Kidney glomerular epithelial cell (primary cell): ENCODE data around the gene TGFBR3L.
A peak's percentile ranks its signal among the peaks of the same experiment; 100 is the strongest.
"Not testable (repeated sequence)": the region's sequence is repeated elsewhere in the genome, so short reads cannot be mapped to it uniquely, and the experiment has no call there.

Source experiments
- DNase-seq: peaks from one replicate; lab custom pipeline; 2025; lab: John Stamatoyannopoulos, UW

TGFBR3L gene

DNA sequence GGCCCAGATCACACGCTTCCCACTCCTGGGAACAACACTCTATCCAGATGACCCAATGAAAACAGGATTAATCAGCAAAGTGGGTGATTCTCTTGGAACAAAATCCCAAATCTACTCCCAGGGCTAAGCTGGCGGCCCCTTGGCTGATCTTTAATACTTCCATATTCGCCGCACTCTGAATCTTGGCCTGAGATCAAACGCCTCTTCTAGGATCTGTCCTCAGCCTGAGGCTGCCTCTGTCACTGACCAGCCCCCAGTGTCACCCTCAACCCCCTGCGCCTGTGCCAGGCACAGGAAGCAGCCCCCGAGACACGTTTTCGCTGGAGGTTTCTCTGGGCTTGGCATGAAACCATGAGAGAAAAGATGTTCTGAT lies 13.7 kb downstream of the TGFBR3L start:
- no peak for DNase-seq

DNA sequence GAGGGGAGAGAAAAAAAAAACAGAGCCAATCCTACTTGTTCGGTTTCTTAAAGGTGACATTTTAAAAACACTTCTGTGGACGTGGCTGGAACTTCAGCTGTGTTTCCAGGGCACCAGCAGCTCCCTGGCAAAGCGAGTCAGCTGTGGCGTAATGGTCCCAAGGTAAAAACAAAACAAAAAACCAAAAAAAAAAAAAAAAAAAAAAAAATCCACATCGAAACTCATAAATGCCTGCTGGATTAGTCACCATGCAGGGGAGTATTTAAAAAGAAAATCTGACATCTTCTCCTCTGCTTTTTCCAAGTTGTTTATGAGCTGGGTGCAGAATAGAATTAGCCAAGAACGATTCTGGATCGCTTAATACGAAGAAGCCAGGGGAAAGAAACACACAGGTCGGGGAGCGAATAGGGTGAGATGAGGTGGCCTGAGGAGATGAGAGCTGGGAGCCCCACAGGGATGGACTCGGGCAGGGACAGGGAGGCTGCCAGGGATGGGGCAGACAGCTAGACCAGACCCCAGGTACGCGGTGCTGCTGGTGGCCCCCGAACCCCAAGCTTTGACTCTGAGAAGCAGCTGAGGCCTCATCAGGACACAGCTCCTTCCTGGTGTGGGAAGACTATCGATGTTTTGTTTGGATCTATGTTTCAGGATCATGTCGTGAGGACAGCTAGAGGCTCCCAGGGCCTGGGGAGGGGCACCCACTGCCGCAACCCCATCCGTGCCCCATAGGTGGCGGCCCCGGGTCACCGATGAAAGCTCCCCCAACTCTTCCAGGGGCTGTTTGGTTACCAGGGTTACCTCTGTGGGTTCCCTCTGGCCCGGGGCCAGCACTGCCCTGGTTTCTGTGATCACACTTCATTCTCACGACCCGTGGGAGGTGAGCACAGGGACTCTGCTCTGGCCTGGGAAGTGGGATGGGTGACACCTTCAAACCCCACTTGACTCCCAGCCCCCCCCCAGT lies 14.4 kb downstream of the TGFBR3L start:
- peak; percentile 90 for DNase-seq

DNA sequence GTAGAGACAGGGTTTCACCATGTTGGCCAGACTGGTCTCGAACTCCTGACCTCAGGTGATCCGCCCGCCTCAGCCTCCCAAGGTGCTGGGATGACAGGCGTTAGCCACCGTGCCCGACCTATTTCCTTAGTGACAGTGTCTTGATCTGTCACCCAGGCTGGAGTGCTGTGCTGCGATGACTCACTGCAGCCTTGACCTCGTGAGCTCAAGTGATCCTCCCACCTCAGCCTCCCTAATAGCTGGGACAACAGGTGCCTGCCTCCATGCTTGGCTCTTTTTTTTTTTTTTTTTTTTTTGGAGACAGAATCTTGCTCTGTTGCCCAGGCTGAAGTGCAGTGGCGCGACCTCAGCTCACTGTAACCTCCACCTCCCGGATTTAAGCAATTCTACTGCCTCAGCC lies 15.4 kb downstream of the TGFBR3L start:
- DNase-seq = not testable (repeated sequence)

DNA sequence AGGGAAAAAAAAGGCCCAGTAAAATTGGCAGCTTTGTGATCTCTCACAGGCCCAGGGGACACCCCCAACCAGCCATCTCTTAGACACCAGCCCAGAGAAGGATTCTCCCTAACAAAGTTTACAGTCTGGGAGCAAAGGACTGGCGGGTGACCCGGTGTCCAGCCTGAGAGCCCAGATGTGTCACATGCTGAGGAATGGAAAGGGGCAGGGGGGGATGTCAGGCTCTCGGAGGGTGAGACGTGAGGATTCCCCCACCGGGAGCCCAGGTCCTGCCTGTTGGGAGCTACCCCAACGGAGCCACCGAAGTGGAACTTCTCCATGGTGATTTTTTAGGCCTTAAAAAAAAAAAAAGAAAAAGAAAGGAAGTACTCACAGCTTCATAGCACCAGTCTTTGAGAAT lies 16.1 kb downstream of the TGFBR3L start:
- no peak for DNase-seq

GRCh38 chr19:7931221-7932061 lies 16.8 kb downstream of the TGFBR3L start:
- no peak for DNase-seq

GRCh38 chr19:7932276-7932929 lies 17.8 kb downstream of the TGFBR3L start:
- no peak for DNase-seq

DNA sequence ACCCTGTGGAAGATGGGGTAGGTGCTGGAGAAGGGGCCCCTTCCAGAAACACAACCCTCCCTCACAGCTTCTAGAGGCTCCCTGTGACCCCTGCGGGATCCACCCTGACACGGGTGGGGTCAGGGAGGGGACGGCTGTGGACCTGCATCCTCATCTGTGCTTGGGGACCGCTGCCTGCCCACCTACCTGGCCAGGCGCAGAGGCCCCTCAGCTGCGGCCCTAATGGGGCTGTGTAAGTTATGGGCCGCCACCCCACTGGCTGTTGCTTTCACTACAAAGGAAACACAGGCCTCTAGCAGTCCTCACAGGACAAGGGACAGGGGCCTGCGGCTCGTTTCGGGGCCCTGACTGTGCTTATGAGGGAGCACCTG lies 18.3 kb downstream of the TGFBR3L start:
- DNase-seq = no peak

DNA sequence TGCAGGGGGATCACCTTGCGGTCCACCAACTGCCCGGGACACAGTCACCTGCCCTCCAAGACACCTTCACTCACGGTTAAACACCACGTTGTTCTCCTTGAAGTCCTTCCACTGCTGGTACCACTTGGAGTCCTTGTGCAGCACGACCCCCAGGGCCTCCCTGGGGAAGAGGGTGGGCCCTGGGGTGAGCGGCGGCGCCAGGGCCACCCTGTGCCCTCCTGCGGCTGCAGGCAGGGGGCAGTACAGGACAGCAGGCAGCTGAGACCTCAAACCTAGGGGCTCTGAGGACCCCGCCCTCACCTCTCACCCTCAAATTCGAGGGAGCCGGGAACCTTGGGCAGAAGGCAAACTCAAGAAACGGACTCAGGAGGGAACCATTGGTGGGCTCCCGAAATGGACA lies 18.8 kb downstream of the TGFBR3L start:
- no peak for DNase-seq

GRCh38 chr19:7933828-7934725 lies 19.4 kb downstream of the TGFBR3L start:
- DNase-seq = no peak

- no peak for DNase-seq
These were observed 20.1 kb downstream of the TGFBR3L start for GRCh38 chr19:7934766-7935165.

GRCh38 chr19:7940841-7941240 lies 26.2 kb downstream of the TGFBR3L start:
- DNase-seq = no peak

GRCh38 chr19:7941895-7942596 lies 27.4 kb downstream of the TGFBR3L start:
- no peak for DNase-seq

- DNase-seq = no peak
These were observed 28.4 kb downstream of the TGFBR3L start for GRCh38 chr19:7942981-7943443.

GRCh38 chr19:7943444-7944176 lies 29.0 kb downstream of the TGFBR3L start, which contains the start of gene TIMM44:
Gene TIMM44, minus strand, starts transcription at chr19:7943666. Its CDS starts 15 bp downstream, at chr19:7943651.
- peak; percentile 99 for DNase-seq

- DNase-seq = peak; percentile 77
These were observed 29.6 kb downstream of the TGFBR3L start for GRCh38 chr19:7944177-7944761.

GRCh38 chr19:7947939-7948338 lies 33.3 kb downstream of the TGFBR3L start:
- no peak for DNase-seq

DNA sequence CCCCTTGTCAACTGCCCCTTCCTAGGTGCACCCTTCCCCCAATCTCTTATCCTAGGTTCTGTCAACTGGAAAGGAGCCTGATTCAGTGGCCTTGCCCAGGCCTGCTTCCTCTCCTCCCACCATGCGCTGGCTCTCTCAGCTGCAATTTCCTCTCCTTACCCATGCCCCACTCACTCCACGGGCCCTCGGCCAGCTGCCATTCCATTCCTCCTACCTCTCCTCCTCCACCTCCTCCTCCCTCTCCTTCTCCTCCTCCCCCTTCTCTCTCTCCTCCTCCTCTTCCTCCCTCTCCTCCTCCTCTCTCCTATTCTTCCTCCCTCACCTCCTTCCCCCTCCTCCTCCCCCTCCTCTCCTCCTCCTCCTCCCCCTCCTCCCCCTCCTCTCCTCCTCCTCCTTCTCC lies 38.4 kb downstream of the TGFBR3L start:
- peak; percentile 13 for DNase-seq

DNA sequence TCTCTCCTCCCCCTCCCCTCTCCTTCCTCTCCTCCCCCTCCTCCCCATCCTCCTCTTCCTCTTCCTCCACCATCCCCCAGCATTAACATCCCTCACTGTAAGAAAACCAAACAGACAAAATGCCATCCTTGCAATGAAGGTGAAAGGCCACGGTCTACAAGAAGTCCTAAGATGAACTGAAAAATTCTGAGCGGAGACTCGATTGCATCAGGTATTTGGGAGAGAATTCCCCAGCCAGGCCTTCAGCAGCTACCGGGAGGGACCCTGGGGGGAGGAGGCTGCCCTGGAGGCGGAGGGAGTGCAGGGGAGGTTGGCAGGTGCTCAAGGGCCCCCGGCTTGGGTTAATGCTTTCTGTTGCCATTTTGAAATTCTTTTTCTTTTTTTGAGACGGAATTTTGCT lies 38.9 kb downstream of the TGFBR3L start:
- DNase-seq = no peak

- DNase-seq = no peak
These were observed 41.1 kb downstream of the TGFBR3L start for GRCh38 chr19:7955696-7956095.
